ENCODE data around the gene DPEP2.
"Not testable (repeated sequence)": the region's sequence is repeated elsewhere in the genome, so short reads cannot be mapped to it uniquely, and the experiment has no call there.

Gene DPEP2

DNA sequence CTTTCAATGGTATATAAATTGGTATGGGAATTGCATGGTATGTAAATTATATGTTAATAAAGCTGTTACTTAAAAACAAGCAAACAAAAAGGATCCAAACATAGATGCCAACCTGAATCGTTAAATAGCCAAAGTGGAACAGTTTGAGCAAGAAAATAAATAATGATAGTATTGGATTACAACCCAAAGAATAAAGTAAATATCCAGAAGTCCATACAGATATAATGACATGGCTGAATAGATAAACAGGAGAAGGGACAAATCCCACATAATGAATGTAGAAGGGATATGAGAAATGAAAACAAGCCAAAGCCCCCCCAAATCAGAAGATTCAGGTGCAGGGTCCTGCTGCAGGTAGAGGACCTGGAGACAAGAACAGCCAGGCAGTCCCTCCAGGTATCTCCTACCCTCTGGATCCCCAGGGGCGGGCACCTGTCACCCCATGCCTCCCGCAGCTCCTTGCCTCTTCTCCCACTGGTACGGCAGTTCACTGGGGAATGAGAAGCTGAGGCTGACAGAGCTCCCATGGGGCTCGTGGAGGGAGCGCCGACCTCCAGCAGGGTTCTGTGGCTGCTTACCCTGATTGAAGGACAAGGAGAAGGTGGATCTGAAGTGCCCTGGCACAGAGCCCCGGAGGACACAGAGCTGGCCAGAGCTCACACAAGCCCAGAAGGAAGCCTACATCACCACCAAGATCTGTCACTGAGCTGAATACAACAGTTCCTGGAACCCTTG lies 45.5 kb downstream of the DPEP2 start:
- no peak for DNase-seq

DNA sequence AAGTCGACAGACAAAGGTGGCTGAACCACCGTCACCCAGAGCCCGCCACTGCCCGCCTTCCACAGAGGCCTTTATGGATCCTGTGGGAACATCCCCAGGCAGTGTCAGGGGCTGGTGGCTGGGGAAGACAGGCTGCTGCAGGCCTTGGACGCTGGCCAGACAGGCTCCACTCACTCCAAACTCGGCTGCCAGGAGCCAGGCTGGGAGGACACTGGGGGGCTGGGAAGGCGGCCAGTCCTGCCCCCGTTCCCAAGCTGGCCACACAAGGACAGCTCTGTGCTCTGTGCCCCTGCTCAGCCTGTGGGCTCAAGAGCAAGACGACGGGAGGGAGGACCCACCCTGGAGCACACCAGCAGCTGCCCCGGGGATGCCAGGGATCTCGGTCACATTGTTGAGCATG lies 47.8 kb downstream of the DPEP2 start:
- DNase-seq = no peak

DNA sequence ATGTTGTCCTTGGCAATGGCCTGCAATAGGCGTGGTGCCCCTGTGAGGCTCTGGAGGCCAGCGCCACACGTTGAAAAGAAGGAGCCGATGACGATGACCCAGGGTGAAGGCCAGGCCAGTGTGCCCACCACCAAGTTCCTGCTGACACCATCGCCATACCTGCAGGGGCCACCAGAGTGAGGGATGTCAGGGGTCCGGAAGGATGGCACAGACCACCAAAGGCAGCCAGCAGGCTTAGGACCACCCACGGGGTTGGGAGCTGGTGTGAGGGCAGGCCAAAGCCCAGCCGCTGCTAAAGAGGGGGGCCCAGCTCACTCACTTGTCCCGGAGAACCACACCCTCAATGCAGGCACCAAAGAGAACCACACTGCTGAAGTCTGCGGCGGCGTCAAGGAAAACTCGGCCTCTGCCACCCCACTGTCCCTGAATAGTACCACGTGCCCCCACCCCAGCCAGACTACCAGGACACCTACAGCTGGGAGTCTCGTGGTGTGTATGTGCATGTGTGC lies 48.9 kb downstream of the DPEP2 start:
- no peak for DNase-seq

DNA sequence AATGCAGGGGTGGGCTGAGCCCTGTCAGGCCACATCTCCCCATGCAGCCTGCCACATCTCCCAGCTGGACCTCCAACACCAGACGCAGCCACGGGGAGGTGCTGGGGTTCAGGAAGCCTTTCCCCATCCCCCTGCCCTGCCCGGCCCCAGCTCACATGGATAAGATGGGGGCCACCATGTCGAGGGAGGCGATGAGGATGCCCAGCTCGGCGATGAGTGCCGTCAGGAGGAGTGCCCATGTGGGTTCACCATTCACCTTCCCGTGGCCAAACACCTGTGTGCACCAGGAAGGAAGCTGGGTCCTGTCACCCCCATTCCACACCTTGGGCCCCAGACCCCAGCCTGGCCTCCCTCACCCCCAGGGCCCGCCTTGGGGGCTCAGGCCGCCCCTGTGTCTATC lies 49.6 kb downstream of the DPEP2 start:
- no peak for DNase-seq

DNA sequence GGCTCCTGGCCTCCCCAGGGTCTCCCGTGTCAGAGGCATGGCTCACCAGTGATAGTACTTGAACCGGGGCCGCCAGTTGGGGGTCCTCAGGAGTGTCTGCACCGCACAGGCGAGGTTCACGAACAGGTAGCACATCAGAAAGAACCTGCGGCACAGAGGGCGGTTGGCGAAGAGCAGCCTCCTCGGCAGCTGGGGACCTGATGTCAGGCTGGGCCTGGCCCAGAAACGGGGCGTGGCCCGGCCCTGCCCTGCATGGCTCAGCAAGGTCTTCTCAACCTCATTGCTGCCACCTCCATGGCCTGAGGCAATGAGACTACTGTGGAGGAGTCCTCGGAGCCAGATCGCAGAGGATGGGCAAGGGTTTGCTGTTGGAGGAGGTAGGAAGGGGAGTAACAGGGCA lies 51.3 kb downstream of the DPEP2 start:
- no peak for DNase-seq

DNA sequence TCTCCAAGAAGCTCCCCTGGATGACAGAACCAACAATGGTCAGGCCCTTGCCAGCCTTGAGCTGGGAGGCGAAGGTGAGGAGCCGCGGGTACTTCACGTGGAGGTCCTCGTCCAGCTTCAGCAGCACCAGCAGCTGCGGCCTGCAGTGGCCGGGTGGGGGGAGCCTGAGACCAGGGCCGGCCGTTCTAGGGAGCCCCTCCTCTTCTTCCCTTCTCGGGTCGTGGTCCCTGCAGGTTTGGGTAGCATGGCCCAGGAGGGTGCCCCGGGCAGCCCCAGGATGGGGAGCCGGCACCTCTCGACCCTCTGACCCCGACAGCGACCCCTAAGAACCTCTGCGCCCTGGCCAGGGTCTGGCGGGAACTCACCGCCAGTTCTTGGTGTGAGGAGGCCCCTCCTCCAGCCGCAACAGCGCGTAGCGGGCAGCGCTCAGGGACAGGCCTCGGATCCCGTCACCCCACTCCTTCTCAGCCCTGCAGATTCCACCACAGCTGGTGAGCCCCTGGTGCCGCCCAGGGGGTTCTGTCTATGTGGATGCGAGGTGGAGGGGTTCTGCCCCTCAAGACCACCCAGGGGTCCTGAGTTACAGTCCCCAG lies 52.2 kb downstream of the DPEP2 start:
- DNase-seq = no peak

DNA sequence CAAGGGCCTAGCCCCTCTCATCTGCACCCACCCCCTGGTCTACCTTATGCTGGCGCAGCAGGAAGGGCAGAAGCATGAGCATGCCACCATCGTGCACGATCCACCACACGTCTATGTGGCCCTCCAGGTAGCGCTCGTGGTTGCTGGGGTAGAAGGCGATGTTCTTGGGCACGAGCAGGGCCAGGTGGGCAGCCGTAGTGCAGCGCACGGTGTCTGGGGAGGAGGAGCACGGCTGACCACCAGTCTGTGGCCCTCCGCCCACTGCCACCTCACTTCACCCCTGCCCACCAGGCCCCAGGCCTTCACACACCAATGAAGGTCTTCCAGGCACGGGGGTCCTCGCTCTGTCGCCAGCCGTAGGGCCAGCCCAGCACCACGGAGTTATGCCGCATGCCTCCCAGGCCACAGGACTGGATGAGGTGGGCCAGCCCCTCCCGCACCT lies 53.1 kb downstream of the DPEP2 start:
- DNase-seq = no peak

DNA sequence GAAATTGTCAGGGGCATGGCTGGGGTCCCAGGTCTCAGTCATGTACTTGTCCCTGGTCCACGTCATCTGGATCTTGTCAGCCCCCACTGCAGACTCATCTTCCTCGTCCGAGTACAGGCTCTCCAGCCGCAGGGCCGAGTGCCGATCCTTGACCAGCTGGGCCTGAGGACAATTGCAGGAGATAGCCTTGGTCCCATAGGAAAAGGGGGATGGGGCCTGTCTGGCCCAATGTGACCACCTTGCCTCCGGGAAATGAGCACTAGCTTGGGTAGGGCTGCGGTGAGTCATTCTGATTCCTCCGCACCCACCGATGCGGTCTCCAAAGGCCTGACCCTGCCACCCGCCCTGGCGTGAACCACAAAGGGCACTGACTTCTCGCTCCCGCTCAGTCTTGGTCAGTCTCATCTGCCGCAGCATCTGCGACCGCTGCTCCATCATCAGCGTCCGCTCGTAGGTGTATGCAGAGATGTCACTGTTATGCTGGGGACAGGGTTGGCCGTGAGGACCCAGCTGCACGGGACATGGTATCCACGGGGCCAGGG lies 53.8 kb downstream of the DPEP2 start:
- DNase-seq = no peak

DNA sequence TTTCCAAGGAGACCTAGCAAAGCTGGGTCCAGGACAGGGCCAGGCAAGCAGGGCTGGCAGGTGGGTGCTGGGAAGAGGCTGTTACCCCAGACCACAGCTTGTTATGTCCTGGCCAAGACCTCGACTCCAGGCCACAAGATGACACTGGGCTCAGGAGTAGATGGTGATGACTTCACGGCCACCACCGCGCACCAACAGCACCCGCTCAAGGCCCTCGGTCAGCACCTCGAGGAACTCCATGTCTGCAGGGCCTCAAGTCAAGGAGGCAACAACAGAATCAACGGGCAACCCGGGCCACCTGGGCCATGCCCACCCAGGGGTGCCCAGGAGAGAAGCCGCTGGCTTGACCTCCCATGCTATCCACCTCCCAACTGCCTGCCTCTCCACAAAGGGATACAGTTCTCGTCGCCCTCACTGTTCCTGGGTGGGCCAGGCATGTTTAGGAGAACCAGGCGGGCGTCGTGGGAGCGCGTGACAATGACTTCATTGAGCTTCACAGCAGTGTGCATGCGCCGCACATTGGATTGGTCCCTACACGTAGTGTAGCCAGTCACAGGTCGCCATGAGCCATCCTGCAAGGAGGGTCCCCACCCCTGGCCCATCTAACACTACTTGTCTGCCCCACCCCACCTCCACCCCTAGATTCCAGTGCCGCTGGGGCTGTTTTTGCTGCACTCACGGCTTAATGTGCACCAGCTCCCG lies 54.4 kb downstream of the DPEP2 start:
- DNase-seq = no peak

DNA sequence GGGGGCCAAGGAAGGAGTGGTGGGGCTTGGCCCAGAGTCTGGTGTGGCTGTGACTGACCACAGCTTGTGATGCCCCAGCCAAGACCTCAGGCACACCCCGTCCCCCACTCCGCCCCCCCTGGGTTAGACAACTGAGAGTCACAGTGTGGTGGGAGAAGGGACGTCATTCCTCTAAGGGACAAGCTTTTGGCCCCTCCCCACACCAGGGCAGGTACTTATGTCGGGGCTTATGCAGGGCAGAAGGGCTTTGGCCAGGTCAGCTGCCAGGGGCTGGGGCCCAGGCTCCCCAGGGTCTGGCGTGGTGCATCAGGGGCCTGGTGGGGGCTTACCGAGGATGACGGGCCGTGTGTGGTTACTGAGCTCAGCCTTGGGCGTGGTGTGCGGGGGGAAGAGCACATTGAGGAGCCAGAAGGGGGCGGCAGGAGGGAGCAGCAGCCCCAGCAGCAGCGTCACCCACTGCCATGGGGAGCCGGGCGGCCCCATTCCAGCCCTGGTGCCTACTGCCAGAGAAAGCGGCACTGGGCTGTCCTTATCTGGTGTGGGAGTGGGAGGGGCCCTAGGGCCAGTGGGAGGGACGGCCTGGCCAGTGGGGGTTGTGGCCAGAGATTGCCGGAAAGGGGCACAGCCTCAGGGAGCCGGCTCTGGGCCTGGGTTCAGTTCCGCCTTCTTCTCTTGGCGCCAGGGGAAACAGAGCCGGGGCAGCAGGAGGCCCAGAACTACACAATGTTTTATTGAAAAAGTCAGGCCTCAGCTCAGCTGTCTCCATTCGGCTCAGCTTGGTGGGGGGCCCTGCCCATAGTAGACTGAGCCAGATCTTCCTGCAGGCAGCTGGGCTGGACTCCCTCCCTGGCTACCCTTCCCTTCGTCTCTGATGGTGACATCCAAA lies 55.4 kb downstream of the DPEP2 start, which contains the start of gene LCAT:
Gene LCAT, minus strand, starts transcription at position 502 of the 886 bp plus-strand sequence. Its CDS starts 19 bp downstream, at position 483.
- DNase-seq = no peak

DNA sequence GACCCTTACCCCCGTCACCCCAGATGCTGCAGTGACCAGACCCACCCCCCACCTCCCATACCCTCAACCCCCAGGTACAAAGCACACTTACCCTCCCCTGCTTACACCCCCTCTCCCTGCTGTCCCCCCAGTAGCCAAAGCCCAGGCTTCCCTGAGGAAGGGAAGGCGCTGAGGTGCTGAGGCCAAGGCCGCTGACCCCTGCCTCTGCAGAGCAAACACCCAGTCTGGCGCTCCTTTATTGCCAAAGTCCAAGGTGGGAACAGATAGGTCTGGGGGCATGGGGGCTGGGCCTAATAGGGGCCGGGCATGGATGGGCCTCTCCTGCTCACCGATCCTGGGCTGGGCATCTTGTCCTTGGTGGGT lies 56.0 kb downstream of the DPEP2 start:
- DNase-seq = no peak

DNA sequence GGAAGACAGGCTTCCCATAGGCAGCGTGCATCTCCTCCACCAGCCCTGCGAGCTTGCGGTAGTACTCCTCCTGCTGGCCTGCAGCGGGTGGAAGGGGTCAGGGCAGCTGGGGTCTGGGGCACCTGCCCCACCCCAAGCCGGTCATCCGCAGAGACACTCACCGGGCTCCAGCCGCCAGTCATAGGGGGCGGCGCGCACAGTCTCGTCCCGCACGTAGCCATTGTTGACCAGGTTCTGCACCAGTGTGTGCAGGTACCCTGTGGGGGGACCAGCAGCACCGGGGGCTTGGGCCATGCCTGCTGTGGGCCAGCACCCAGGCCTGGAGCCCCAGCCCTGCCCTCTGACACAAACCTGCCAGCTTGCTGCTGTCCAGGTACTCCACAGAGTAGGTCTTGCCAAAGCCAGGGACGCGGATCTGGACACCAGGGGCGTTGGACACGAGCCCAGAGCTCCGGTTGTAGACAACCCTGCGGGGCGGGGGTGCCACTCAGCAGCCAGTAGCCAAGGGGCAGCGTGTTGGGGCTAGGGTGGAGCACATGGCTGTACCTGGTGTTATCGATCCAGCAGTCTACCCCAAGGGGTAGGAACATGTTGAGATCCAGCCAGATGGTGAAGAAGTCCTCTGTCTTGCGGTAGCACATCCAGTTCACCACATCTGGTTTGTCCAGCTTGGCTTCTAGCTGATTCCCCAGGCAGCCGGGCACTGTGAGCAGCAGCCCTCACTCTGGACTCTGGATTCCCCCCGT lies 56.6 kb downstream of the DPEP2 start:
- no peak for DNase-seq

DNA sequence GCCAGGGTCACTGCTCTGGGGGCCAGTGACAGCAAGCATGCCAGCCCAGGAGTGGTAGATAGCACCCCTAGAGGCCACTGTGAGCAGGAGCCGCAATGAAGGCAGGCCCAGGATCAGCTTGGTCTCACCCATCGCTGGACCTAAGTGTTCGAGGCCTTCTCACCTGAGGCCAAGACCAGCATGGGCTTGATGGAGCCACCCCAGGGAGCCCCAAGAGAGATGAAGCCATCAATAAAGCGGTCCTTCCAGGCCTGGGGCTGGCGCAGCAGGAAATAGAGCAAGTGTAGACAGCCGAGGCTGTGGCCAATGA lies 57.1 kb downstream of the DPEP2 start:
- DNase-seq = peak; percentile 44

DNA sequence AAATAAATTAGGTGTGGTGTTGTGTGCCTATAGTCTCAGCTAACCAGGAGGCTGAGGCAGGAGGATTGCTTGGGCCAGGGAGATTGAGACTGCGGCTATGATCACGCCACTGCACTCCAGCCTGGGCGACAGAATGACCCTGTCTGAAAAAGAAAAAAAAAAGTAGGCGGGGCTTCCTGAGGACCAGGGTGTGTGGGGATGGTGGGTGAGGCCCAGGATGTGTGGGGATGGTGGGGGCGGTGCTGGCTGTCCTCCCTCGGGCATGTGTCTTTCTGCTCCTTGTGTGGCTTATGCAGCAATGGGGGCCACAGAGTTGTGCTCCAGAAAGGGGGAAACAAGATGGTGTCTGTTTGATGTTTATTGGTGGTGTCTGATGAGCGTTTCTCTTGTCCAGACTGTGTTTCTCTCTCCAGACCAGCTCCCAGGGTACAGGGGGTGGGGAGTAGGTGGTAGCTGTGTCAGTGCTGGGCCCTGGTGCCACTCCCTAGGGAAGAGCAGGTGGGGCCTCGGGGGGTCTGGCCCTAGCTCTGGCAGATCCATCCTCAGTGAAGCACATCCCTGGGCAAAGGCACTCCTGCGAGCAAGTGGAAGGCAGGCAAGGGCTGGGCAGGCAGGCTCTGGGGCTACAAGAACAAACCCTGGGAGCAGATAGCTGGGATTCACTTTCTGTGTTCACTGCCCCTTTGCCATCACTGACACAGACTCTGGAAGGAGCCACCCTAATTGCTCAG lies 57.6 kb downstream of the DPEP2 start:
- DNase-seq = no peak

DNA sequence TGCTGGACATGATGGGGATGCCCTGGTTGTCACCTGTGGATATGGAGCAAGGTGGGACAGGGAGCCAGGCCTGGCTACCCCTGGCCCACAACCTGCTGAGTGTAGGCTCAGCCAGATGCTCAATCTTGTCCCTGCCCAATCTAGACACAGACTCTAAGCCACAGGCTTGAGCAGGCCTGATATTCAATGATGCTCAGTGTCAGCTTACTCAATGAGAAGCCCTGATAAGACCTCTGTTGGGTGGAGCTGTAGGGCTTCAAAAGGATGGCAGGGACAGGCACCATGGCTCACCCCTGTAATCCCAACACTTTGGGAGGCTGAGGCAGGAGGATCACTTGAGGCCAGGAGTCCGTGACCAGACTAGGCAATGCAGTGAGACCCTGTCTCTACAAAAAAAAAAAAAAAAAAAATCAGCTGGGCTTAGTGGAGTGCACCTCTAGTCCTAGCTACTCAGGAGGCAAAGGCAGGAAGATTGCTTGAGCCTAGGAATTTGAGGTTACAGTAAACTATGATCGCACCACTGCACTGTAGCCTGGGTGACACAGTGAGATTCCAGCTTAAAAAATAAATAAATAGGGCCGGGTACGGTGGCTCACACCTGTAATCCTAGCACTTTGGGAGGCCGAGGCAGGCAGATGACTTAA lies 58.7 kb downstream of the DPEP2 start:
- DNase-seq = no peak

DNA sequence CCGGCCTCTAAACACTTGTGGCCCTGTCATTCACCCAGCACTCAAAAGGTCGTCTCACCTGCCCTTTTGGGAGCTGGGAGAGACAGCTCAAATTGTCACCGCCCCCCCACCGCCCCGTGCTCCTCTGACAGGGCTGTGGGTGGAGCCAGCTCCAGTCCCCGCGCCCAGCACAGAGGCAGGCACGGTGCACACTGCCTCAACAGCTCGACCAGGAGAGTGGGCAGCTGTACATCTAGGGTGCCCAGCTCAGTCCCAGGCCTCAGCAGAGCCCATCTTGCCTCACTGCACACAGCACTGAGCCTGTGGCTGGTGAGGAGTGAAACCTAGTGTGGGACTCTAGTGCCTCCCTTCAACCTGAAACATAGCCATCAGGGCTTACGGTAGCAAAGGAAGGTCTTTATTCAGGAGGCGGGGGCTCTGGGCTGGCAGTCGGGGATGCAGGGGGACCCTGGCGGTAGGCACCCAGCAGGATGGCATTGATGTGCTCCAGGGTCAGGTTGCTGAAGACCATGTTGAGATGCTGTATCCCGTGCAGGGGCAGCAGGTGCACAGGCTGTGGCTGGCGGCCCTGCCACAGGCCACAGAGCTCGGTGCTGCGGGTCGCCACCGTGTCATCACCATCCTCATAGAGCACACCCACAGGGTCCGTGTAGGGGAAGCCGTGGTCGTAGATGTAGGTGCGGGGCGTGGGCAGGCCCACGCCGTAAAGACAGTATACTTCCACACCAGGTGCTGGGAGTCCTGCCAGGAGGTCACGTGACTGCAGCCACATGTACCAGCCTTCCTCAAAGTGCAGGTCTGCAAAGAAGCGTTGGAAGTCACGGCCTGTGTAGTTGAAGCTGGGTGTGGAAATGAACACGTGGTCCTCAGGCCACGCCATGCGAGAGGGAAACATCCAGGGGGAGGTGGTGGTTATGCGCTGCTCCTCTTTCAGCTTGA lies 59.5 kb downstream of the DPEP2 start:
- peak; percentile 32 for DNase-seq

DNA sequence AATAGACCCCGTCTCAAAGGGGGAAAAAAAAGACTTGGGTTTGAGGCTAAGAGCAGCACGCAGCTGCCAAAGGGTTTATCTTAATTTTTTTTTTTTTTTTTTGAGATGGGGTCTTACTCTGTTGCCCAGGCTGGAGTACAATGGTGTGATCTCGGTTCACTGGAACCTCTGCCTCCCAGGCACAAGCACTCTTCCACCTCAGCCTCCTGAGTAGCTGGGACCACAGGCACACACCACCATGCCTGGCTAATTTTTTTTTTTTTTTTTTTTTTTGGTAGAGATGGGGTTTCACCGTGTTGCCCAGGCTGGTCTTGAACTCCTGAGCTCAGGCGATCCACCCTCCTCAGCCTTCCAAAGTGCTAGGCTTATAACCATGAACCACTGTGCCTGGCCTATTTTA lies 61.6 kb downstream of the DPEP2 start:
- DNase-seq = not testable (repeated sequence)

All from CD4-positive, alpha-beta T cell treated with Interleukin-17A for 1 hour (primary cell).